CD4-positive, alpha-beta T cell treated with Interleukin-4 for 1 hour (primary cell): ENCODE measurements around the gene MGST3.
A peak's percentile ranks its signal among the peaks of the same experiment; 100 is the strongest.
"Not testable (repeated sequence)": the region's sequence is repeated elsewhere in the genome, so short reads cannot be mapped to it uniquely, and the experiment has no call there.

Experiments
- DNase-seq, 2 donors: peaks; one replicate each; pipeline ENCODE4 v3.0.0-alpha.2; 2020 to 2022

MGST3 gene

DNA sequence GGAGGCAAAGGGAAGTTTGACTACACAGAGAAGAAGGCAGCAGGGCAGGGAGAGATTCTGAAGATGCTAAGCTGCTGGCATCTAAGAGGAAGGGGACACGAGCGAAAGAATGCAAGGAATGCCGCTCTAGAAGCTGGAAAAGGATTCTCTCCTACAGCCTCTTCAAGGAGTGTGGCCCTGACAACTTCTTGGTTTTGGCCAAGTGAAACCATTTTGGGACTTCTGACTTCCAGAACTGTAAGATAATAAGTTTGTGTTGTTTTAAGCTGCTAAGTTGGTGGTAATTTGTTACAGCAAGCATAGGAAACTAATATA, 28.5 kb downstream of the MGST3 start:
- DNase-seq: no peak

DNA sequence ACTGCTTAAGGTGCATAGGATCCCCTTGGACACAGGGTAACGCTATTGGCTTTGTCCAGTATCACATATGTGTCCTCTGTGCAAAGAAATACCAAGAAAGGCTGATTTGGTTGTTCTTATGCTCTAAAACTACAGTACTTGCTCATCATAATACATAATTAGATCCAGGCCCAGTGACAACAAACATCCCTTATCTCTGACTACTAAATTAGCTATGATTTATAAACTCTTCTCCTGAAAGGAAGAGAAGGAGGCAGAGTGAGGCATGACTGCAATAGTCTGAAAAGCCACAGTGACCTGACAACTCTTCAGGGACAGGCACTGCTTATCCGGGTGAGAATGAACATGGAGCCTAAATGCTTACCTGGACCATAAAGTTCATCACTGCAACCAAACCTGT, 30.7 kb downstream of the MGST3 start:
- DNase-seq: no peak

DNA sequence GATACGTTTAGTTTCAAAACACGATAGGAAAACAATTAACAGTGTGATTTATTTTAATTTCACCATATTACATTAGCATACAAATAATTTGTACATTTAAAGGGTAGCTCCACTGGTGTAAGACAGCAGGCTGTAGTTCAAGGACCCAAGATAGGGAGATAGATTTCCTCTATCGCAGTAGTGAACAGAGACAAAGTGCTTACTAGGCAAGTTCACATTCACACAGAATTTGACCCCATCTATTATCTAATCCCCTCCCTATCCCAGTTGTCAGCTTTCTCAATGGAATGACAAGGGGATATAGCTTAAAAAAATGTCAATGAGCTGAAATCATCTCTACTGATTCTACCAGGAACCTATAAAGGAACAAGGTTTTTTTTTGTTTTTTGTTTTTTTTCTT, 31.2 kb downstream of the MGST3 start:
- DNase-seq: no peak

DNA sequence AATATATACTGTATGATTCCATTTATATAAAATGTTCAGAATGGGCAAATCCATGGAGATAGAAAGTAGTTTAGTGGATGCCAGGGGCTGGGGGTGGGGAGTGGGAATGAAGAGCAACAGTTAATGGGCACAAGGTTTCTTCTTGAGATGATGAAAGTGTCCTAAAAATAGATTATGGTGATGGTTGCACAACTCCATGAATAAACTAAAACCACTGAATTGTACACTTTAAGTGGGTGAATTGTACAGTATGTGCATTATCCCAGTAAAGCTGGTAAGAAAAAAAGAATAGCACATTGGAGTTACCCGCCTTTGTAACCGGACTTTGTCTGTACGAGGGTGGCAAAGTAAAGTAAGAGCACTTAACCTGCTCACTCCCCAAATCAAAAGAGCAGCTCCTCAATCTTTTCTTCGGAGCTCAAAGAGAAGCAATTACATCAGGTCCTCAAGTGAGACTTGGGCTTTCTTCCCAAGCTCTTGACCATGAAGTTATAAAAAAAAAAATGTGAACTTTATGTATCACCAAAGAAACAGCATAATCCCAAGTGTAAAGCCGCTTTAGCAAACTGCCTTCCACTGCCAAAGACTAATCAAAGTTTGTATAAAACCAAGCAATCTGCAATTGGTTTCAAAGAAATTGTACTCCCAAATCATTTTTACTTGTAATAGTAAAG, 35.3 kb downstream of the MGST3 start:
- no peak for DNase-seq

DNA sequence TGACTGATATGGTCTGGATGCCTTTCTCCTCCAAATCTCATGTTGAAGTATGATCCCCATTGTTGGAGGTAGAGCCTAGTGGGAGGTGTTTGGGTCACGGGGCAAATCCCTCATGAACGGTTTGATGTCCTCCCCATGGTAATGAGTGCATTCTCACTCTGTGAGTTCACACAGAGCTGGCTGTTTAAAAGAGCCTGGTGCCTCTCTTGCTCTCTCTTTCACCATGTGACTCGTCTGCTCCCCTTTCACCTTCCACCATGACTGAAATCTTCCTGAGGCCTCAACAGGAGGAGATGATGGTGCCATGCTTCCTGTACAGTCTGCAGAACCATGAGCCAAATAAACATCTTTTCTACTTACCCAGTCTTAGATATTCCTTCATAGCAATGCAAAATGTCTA, 37.1 kb downstream of the MGST3 start:
- no peak for DNase-seq

DNA sequence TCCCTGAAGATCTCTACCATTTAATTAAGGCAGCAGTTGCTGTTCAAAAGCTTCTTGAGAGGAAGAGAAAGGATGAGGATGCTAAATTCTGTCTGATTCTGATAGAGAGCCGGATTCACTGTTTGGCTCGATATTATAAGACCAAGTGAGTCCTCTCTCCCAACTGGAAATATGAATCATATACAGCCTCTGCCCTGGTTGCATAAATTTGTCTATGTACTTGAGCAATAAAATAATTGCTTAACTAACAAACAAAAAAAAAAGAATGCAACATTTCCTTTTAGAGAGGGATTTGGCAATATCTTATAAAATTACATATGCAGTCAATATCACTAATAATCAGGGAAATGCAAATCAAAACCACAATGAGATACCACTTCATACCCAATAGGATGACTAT, 40.5 kb downstream of the MGST3 start:
- DNase-seq: no peak

DNA sequence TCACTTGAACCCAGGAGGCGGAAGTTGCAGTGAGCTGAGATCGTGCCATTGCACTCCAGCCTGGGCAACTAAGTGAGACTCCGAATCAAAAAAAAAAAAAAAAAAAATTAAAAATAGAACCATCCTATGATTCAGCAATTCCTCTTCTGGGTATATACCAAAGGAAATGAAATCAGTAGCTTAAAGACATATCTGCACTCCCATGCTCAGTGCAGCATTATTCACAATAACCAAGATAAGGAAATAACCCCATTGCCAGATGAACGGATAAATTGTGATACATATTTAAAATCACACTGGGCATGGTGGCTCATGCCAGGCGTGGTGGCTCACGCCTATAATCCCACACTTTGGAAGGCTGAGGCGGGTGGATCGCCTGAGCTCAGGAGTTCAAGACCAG, 43.6 kb downstream of the MGST3 start:
- DNase-seq: no peak

DNA sequence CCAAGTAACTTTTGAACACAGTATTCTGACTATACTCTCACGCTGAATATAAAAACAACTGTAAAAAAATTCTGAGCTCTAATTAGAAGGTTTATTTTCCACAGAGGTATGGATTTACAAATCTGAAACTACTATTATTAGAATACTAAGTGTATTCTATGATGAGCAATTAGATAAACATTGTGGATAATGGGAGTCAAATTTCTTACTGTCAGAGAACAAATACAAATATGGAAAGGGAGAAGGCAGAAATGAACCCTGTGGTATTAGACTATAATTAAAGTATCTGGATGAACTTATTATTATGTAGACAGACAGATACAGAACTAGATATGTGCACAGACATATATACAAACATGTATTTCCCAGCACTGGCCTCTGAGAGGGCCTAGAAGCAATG, 44.8 kb downstream of the MGST3 start:
- no peak for DNase-seq

DNA sequence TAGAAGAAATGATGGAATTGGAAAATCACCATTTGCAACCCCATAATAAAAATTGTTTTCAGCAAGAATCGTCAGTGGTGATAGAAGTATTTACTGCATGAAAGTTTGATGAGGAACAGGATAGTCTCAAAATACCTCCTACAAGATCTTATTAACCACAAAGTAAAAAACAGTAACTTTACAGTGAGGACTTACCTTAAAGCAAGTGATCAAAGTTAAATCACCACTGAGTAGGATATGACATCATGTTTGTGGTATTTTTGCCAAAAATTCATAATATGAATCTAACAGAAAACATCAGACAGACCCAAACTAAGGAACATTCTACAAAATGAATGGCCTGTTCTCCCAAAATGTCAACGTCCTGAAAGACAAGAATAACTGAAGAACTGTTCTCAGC, 47.5 kb downstream of the MGST3 start:
- peak in 1 of 2 donors; percentile 18 for DNase-seq

DNA sequence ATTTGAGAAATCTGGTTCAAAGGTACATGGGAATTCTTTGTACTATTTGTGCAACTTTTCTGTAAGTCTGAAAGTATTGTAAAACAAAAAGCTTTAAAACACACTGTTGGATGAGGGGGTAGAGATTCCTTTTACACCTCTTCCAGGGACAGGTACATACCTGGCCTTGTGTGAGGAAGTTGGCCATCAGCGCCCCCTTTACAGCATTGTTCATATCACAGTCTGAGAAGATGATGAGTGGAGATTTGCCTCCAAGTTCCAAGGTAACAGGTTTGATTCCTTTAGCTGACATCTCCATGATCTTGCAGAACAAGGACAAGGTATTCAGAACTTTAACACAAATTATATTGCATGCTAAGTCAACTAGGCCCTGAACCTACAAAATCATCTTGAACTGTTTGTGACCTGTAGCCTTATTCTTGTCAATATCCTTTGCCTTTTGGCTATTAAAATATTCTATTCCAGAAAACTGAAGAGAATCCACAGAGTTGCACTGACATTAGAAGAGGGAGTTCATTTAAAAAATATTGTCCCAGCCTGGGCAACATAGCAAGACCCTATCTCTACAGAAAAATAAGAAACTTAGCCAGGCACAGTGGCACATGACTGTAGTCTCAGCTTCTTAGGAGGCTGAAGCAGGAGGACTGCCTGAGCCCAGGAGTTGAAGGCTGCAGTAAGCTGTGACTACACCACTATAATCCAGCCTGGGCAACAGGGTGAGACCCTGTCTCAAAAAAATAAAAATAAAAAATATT, 48.4 kb downstream of the MGST3 start:
- DNase-seq: no peak

DNA sequence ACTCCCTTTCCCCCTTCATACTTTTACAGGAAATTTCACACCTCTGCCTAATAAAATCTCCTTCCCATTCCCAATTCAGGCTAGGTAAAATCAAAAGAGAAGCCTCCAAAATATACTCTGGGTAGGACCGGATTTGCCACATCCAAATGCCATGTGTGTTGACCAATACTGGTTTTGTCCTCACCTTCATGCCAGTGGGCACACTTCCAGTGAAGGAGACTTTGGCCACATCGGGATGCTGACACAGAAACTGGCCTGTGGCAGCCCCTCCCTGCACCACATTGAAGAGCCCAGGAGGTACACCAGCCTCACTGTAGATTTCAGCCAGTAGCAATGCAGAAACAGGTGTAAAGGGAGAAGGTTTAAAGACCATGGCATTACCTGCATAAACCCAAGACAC, 49.3 kb downstream of the MGST3 start:
- no peak for DNase-seq

DNA sequence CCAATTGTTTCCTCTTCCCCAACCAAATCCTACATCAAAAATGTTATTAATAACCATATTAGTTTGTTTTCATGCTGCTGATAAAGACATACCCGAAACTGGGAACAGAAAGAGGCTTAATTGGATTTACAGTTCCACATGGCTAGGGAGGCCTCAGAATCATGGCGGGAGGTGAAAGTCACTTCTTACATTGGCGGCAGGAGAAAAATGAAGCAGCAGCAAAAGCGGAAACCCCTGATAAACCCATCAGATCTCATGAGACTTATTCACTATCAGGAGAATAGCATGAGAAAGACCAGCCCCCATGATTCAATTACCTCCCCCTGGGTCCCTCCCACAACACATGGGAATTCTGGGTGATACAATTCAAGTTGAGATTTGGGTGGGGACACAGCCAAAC, 49.7 kb downstream of the MGST3 start:
- not testable (repeated sequence) for DNase-seq

DNA sequence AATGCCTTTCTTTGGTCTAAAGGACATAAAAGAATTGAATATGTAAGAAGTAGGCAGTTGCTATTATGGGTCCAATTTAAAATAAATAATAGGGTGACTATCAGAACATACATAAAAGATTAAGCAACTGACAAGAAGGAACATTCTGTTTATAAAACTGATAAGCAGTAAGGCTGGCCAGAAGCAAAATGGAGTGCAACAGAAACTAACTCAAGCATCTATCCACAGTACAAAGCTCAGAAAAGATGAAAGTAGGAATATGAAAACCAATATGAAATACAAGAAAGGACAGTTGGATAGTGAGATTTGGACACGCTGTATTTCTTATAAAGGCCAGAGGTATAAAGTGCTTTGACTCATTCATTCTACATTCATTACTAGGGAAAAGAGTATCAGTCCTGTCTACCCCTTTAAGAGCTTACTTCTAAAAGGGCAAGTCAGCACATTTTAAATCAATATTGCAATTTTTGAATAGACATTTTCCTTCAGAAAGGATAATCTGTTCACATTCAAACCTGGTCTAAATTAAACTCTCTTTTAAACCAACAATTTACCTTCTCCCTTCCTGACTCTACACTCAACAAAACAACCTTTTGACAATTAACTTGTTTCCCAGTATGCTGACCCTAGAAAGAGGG, 52.9 kb downstream of the MGST3 start:
- no peak for DNase-seq

DNA sequence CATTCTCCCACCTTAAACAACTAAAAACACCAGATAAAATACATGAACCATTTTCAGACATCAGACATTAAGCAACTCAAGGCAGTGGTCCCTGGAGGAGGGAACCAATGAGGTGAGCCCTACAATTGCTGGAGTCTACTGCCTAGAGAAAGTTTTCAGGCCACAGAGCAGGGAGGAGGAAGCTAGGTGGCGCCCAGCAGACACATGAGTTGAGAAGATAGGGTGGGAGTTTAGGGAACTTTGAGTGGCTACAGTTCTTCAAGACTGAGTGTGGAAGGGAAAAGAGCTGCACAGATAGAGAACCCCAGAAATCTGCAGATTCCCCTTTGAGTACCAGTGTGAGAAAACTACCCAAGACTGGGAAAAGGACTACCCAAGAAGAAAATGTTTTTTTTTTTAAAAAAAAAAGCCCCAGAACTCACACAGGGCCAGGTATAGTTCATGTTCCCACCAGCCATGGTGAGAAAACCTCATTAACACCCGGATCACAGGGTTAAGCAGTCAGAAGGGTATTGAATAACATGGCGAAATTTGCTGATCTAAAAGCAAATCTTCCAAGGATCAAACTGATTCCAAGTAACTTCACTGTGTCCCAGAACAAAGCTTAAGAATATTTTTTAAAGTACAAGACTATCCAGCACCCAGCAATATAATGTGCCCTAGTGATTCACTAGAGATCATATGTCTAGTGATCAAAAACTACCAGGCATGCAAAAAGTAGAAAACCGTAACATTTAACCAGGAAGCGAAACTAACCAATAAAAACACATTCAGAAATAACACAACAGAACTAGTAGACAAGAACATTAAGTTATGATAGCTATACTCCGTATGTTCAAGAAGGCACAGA, 55.3 kb downstream of the MGST3 start:
- peak in 1 of 2 donors; percentile 16 for DNase-seq

DNA sequence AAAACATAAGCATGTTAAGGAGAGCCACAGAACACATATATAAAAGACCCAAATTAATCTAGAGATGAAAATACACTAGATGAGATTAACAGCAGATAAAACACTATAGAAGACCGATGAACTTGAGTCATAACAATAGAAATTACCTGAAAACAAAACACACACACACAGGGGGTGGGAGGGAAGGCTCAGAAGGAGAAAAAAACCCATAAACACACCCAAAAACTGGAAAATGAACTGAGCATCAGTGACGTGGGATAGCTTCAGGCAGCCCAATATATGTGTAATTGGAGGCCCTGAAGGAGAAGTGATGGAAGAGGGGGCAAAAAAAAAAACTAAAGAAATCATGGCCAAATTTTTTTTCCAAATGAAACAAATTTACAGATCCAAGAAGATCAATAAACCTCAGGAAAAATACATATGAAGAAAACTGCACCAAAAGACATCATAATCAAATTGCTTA, 56.0 kb downstream of the MGST3 start:
- DNase-seq: no peak

DNA sequence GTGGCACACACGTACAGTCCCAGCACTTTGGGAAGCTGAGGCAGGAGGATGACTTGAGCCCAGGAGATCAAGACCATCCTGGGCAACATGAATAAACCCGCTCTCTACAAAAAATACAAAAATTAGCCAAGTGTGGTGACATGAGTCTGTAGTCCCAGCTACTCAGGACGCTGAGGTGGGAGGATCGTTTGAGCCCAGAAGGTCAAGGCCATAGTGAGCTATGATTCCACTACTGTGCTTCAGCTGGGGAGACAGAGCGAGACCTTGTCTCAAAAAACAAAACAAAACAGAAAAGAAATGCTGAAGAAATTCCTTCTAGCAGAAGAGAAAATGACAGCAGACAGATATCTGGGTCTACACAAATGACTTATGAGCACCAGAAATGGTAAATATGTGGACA, 57.0 kb downstream of the MGST3 start:
- DNase-seq: no peak

DNA sequence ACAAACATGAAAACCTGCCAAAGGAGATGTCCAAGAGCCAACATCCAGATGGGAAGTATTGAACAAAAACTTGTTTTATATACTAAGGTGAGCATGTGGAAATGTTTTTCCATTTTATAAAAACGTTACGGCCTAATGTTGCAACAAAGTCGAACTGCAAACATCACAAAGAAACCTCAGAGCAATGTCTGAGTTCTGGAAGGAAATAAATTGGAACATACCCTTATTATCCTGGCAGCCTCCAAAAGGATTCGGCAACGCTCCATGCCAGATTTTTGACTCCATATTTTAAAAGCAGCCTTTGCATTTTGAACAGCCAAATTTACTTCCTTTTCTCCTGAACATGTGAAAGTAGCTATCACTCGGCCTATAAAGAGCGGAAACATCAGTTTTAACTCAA, 64.0 kb downstream of the MGST3 start:
- no peak for DNase-seq

DNA sequence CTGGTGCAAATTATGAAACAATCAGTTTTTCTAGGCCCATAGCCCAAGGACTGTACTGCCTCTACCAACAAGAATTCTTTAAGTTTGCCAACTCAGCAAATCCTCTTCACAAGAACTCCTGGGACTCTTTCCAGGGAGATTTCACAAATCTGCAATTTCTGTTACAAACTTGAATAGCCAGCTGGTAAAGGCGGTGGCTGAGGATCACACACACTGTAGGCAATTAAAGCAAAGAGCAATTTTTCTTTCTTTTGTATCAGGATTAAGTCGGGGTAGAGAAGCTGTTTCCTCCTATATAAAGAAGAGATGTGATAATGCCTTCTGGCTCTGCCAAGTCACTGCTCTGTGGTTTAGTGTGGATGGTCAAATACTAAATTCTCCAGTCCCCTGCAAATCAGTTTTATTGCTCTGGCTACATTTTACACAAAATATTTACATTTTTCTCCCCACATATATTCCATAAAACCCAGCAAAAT, 65.6 kb downstream of the MGST3 start:
- DNase-seq: no peak

DNA sequence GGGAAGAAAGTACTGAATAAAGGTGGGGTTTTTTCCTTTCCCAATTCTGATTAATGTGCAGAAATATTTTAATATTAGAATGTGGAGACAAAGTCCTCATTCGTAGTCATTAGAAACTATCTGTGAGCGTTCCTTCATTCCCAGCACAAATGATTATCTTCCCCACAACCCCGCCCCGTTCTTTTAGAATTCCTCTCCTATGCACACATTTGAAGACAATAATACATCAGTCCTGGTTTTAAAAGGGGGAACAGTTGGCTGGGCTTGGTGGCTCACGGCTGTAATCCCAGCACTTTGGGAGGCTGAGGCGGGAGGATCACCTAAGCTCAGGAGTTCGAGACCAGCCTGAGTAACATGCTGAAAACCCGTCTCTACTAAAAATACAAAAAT, 66.5 kb downstream of the MGST3 start:
- no peak for DNase-seq

DNA sequence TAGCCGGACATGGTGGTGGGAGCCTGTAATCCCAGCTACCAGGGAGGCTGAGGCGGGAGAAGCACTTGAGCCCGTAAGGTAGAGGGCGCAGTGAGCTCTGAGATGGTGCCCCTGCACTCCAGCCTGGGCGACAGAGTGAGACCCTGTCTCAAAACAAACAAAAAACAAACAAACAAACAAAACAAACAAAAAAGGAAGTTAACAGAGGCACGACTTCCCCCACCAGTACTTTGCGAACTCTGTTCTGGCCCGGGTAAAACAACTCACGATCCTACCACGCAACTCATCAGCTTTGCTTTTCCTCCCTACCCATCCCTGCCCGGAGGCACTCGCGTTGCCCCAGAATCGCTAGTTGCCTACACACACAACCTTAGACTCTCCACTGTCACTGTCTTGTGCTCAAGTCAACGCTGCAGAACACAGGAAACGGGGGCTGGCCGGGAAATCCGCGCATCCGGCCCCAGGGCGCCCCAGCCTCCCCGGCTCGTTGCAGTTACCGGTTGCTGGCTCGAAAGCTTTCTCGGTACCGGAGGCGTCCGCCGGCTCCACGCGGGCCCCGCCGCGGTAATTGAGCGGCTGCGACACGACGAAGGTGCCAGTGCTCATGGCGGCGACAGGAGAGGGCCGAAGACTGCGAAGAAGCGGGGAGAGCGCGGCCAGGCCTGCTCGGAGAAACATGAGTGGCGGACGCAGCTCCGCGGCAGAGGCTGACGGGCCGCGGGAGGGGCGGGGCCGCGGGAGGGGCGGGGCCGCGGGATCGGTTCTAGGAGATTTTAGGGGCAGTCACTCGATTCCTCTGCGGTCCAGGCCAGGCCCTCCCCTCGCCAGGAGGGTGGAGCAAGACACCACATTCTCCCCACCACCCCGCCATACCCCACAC, 67.1 kb downstream of the MGST3 start, which contains the start of gene ALDH9A1:
Gene ALDH9A1, minus strand, starts transcription at position 682 of the 880 bp plus-strand sequence. Its CDS starts 4 bp downstream, at position 678.
- peak; percentile 86 to 89 for DNase-seq

DNA sequence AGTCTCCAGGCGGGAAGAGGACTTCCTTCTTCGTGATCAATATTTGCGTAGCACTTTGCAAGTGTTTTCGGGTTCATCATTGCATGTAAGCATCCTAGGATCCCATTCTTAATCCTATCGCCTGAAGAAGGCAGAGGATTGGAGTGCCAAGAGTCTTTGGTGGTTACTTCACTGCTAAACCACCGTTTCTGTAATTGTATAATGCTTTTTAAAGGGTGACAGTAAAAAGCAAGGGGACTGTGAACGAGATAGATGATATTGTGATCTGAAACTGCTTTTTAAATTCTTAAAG, 67.7 kb downstream of the MGST3 start:
- no peak for DNase-seq

DNA sequence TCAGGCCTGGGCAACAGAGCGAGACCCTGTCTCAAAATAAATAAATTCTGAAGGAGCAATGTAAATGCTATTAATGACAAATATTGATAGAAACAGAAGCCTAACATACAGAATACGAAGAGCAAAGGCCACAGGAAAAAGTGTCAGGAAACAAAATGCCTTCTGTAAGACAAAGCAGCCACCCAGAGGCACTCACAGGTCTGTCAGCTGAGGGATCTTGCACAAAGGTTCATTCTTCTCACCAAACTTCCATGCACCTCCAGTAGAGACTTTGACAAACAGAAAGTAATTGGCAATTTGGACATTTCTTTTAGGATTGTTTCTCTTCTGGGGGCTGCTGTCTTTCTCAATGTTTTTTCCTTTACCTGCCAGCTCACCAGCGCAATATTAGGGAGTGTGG, 68.5 kb downstream of the MGST3 start:
- no peak for DNase-seq
